Upper lobe of left lung (tissue), 6 donors: ENCODE measurements around the gene GPR17. TPM values are rescaled to one million over a fixed set of nuclear protein-coding genes. Genes with fewer than 3 reads are reported as not detected.

Source experiments
- ATAC-seq, 2 donors: fragments of 200-7000 bp; cut with Tn5 transposase; one replicate each; pipeline ENCODE4 v1.9.1; 2022; ENCODE audit warnings: mild to moderate bottlenecking in 2 of 2, moderate library complexity in 2 of 2; ENCODE audit not compliant: low FRiP score in 2 of 2
- DNase-seq, 2 donors: peaks; one replicate each; pipeline ENCODE4 v3.0.0-alpha.2; 2019 to 2020
- H3K27ac ChIP-seq, 4 donors: fragments of 200-600 bp; sonication (generic); one replicate each; pipeline ENCODE4 v1.5.1; 2016 to 2019
- H3K27me3 ChIP-seq, 4 donors: fragments of 200-600 bp; sonication (generic); one replicate each; pipeline ENCODE4 v1.5.1; 2017 to 2019
- H3K36me3 ChIP-seq, 4 donors: fragments of 200-600 bp; sonication (generic); one replicate each; pipeline ENCODE4 v1.5.1; 2016 to 2019
- H3K4me1 ChIP-seq, 4 donors: fragments of 200-600 bp; sonication (generic); one replicate each; pipeline ENCODE4 v1.5.1; 2018 to 2019
- H3K4me3 ChIP-seq, 4 donors: fragments of 200-600 bp; sonication (generic); one replicate each; pipeline ENCODE4 v1.5.1; 2017 to 2019; ENCODE audit warnings: mild to moderate bottlenecking in 2 of 4, moderate library complexity in 1 of 4
- H3K9me3 ChIP-seq, 4 donors: fragments of 200-600 bp; sonication (generic); one replicate each; pipeline ENCODE4 v1.5.1; 2018 to 2019
- CTCF ChIP-seq, 6 experiments: fragments of 450-650 bp in 4 of 6; fragments of 200-600 bp in 2 of 6; sonication (generic) in 2 of 6; IDR thresholded peaks; one replicate each; pipeline ENCODE4 v1.5.1; 2016 to 2019; ENCODE audit warnings: antibody characterized with exemption in 6 of 6
- EP300 ChIP-seq, 4 donors: sonication (generic); formaldehyde crosslinking; IDR thresholded peaks; one replicate each; pipeline ENCODE4 v1.5.1; 2017; ENCODE audit warnings: antibody characterized with exemption in 4 of 4, control low read depth in 2 of 4
- POLR2A ChIP-seq, 4 donors: fragments of 450-650 bp; IDR thresholded peaks; one replicate each; pipeline ENCODE4 v1.5.1; 2016 to 2017; ENCODE audit warnings: antibody characterized with exemption in 4 of 4, mild to moderate bottlenecking in 2 of 4
- POLR2AphosphoS5 ChIP-seq, 2 donors: sonication (generic); formaldehyde crosslinking; IDR thresholded peaks; one replicate each; pipeline ENCODE4 v1.5.1; 2017; ENCODE audit warnings: antibody characterized with exemption in 2 of 2
- WGBS, 2 donors: methylation state at CpG; one replicate each; pipeline ENCODE4 v1.1.5; 2017 to 2018; 5-methylcytosine and 5-hydroxymethylcytosine counted together
- total RNA-seq, 6 donors: library from RNA; depleted of rRNA in 4 of 6; stranded (reverse); fragments of >200 nt in 4 of 6; gene quantifications; one replicate each; pipeline versions ENCODE4 v1.1.0 to v1.2.1, GENCODE V29; 2016 to 2021
- donor health status: DM: no; HTN: no; CAD: no; lungs with moderate emphysema.
- donor health status: DM: no; HTN: yes; CAD: no; lungs with severe emphysema.

GPR17 gene
- total RNA-seq, 6 donors from 2014 or later, result 0.17 to 0.46 (median 0.24) TPM; not detected in 3

GRCh38 chr2:127609818-127610217 is 36.1 kb upstream of the GPR17 start:
- Histone ChIP-seq H3K9me3 (peaks cover 3 to 16% (median 8%) of the 10 kb centered on the region in 4 donors), H3K4me1 (no peaks in the 10 kb centered on the region), H3K4me3 (no peak overlapping the region), H3K27ac (no peak overlapping the region), H3K36me3 (no peaks in the 10 kb centered on the region), H3K27me3 (no peaks in the 10 kb centered on the region)
- DNase-seq (peak in 1 of 2 donors; percentile 48), ATAC-seq (no peak)
- WGBS, 2 donors, result 91% methylated on average over 7 of the region's 8 CpGs; no CpG with 5 or more reads in 1 of the 2 donors
- TF ChIP-seq POLR2AphosphoS5 (IDR thresholded peaks at IDR 0.05) (no peak), POLR2A (IDR thresholded peaks at IDR 0.05) (no peak)

- Histone ChIP-seq H3K27ac (no peak overlapping the region), H3K9me3 (peaks cover 3 to 16% (median 8%) of the 10 kb centered on the region in 4 donors), H3K27me3 (no peaks in the 10 kb centered on the region), H3K4me1 (no peaks in the 10 kb centered on the region), H3K4me3 (no peak overlapping the region), H3K36me3 (no peaks in the 10 kb centered on the region)
- no peak for ATAC-seq
- DNase-seq, result peak in 1 of 2 donors; percentile 5
- 80 to 100% methylated on average over 1 of the region's 1 CpG for WGBS, 2 donors
- no peak for TF ChIP-seq CTCF (IDR thresholded peaks at IDR 0.05)
- no peak for TF ChIP-seq POLR2AphosphoS5 (IDR thresholded peaks at IDR 0.05)
- TF ChIP-seq EP300 (IDR thresholded peaks at IDR 0.05), result no peak
Measured at GRCh38 chr2:127610561-127610960, 35.4 kb upstream of the GPR17 start.

- no peak overlapping the region for H3K27ac ChIP-seq
- H3K27me3 ChIP-seq, result no peaks in the 10 kb centered on the region
- DNase-seq (peak in 1 of 2 donors; percentile 8), ATAC-seq (no peak)
- no peak for TF ChIP-seq POLR2A (IDR thresholded peaks at IDR 0.05)
- TF ChIP-seq CTCF (IDR thresholded peaks at IDR 0.05), result no peak
- no peak for TF ChIP-seq POLR2AphosphoS5 (IDR thresholded peaks at IDR 0.05)
- TF ChIP-seq EP300 (IDR thresholded peaks at IDR 0.05), result no peak
- H3K9me3 ChIP-seq, result peaks cover 3 to 16% (median 8%) of the 10 kb centered on the region in 4 donors
- H3K36me3 ChIP-seq, result no peaks in the 10 kb centered on the region
- H3K4me1 ChIP-seq, result no peaks in the 10 kb centered on the region
- 83 to 88% methylated on average over 5 to 11 of the region's 11 CpGs for WGBS, 2 donors
- H3K4me3 ChIP-seq, result no peak overlapping the region
Measured at GRCh38 chr2:127611076-127611925, 34.7 kb upstream of the GPR17 start.

- WGBS, 2 donors, result 85 to 96% methylated on average over 7 to 13 of the region's 13 CpGs
- DNase-seq (peak in 1 of 2 donors; percentile 12), ATAC-seq (no peak)
- Histone ChIP-seq H3K4me3 (no peak overlapping the region), H3K27me3 (no peaks in the 10 kb centered on the region), H3K36me3 (no peaks in the 10 kb centered on the region), H3K27ac (no peak overlapping the region), H3K4me1 (no peaks in the 10 kb centered on the region), H3K9me3 (peaks cover 3 to 16% (median 8%) of the 10 kb centered on the region in 4 donors)
- TF ChIP-seq POLR2AphosphoS5 (IDR thresholded peaks at IDR 0.05), result no peak
- no peak for TF ChIP-seq CTCF (IDR thresholded peaks at IDR 0.05)
- no peak for TF ChIP-seq POLR2A (IDR thresholded peaks at IDR 0.05)
- no peak for TF ChIP-seq EP300 (IDR thresholded peaks at IDR 0.05)
Measured at GRCh38 chr2:127612111-127612822, 33.7 kb upstream of the GPR17 start.

GRCh38 chr2:127614246-127614645 is 31.7 kb upstream of the GPR17 start:
- Histone ChIP-seq H3K27me3 (no peaks in the 10 kb centered on the region), H3K36me3 (no peaks in the 10 kb centered on the region), H3K9me3 (peaks cover 3 to 16% (median 8%) of the 10 kb centered on the region in 4 donors), H3K27ac (no peak overlapping the region), H3K4me3 (no peak overlapping the region), H3K4me1 (no peaks in the 10 kb centered on the region)
- TF ChIP-seq POLR2A (IDR thresholded peaks at IDR 0.05), result no peak
- no peak for TF ChIP-seq CTCF (IDR thresholded peaks at IDR 0.05)
- TF ChIP-seq EP300 (IDR thresholded peaks at IDR 0.05), result no peak
- TF ChIP-seq POLR2AphosphoS5 (IDR thresholded peaks at IDR 0.05), result no peak
- ATAC-seq, result no peak
- WGBS, 2 donors, result 85 to 100% methylated on average over 2 of the region's 2 CpGs
- no peak for DNase-seq
